Stimulated activated naive CD8-positive, alpha-beta T cell treated with anti-CD3 and anti-CD28 coated beads, Interleukin-15, Interleukin-2, amounts not matched to agents 100 ng/mL and 50 ng/mL, for 24 hours (primary cell): Measurements from ENCODE around the gene GTPBP1.

Experiments
- H3K27ac Mint-ChIP-seq: one replicate; pipeline ENCODE4 v1.8.0; 2021; ENCODE audit warnings: mild to moderate bottlenecking, mixed read lengths
- H3K27me3 Mint-ChIP-seq: one replicate; pipeline ENCODE4 v1.8.0; 2021; ENCODE audit warnings: mixed read lengths
- H3K36me3 Mint-ChIP-seq: one replicate; pipeline ENCODE4 v1.8.0; 2021; ENCODE audit warnings: low read depth, mixed read lengths
- H3K4me1 Mint-ChIP-seq: one replicate; pipeline ENCODE4 v1.8.0; 2021; ENCODE audit warnings: low read depth, mixed read lengths
- H3K4me3 Mint-ChIP-seq: one replicate; pipeline ENCODE4 v1.8.0; 2021; ENCODE audit warnings: mild to moderate bottlenecking, mixed read lengths
- H3K9me3 Mint-ChIP-seq: one replicate; pipeline ENCODE4 v1.8.0; 2021; ENCODE audit warnings: mixed read lengths

The GTPBP1 gene

DNA sequence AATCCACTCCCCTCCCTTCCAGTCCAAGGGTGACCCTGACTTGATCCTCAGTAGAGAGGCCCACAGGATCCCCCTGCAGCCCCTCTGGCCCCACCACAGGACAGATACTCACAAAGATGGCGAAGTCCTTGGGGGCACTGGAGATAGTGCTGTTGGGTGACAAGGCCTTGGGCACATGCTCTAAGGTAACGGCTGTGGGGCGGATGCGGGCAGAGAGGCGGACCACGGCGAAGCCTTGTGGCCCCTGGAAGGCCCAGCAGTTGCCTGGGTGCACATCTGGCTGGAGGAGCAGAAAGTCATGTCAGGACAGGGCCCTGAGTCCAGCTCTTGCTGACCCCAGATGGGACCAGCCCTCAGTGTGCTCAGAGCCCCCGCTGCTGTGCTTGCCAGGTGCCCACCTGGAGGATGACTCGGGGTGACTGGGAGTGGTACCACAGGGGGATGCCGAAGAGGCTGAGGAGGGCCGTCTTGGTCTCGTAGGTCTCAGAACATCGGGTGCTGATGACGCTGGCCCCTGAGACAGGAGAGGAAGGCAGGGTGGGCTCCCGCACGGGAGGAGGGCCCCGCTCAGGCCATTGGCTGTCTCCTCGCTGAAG, 32.8 kb downstream of the GTPBP1 start:
- no peaks in the 10 kb centered on the region for H3K9me3 Mint-ChIP-seq
- H3K27me3 Mint-ChIP-seq, result no peaks in the 10 kb centered on the region
- H3K27ac Mint-ChIP-seq, result no peak overlapping the region
- H3K4me1 Mint-ChIP-seq, result peaks cover 41% of the 10 kb centered on the region
- peaks cover 82% of the 10 kb centered on the region for H3K36me3 Mint-ChIP-seq
- no peak overlapping the region for H3K4me3 Mint-ChIP-seq

DNA sequence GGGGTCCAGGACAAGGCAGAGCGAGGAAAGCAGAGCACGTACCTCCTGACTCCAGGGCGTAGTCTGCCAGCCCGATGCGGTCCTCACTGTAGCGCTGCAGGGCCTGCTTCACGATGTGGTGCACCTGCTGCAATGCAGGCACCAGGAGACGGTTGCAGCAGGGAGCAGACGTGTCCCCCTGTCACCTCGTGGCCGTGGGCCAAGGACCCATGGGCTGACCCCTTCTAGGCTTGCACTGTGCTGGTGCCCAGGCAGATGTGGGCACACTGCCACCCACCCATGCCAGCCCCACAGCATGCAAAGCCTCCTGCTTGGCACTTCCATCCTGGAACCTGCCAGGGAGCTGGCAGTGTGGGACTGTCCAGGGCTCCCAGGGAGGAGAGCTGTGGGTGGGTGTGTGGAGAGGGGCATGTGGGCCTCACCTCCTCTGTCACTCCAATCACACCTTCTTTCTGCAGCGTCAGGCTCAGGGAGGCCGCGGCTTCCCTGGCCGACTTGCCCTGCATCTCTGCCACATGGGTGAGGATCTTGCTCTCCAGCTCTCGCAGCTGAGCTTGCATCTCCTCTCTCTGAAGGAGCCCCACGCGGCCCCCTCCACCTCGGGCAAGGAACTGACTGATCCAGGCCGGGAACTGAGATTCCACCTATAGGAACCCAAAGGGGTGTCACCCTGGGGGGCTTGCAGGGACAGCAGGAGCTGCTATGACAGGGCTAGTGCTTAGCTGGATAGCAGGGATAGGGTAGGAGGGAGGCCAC, 33.7 kb downstream of the GTPBP1 start:
- Mint-ChIP-seq H3K9me3 (no peaks in the 10 kb centered on the region), H3K36me3 (peaks cover 77% of the 10 kb centered on the region), H3K27ac (peak overlapping the region; percentile 45), H3K27me3 (no peaks in the 10 kb centered on the region), H3K4me1 (peaks cover 36% of the 10 kb centered on the region), H3K4me3 (no peak overlapping the region)

DNA sequence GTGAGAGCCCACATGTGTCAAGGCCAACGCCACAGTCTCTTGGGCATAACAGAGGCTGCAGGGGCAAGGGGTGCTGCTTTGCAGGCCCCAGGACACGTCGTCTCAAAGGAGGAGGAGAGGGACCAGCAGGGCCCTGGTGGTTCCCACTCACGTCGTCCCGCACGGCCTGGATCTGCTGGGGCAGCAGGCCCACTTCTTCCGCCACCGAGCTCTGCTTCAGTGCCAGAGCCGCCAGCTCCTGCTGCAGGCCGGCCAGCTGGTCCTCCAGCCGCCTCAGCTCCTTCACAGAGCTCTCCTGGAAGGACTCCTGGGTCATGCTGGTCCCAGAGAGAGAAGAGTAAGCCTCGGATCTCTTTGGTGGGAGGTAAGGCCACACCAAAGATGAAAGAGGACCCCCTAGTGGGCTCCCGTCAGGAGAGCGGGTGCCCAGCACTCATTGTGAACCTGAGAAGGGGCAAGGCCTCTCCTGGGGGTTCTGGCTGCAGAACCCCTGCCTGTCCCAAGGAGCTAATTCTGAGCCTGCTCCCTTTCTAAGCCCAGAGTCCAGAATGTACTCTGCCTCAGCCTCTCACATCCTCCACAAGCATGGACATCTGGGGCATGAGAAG, 34.5 kb downstream of the GTPBP1 start:
- Mint-ChIP-seq H3K27me3 (no peaks in the 10 kb centered on the region), H3K4me3 (no peak overlapping the region), H3K36me3 (peaks cover 76% of the 10 kb centered on the region), H3K27ac (peak overlapping the region; percentile 45), H3K4me1 (peaks cover 30% of the 10 kb centered on the region), H3K9me3 (no peaks in the 10 kb centered on the region)

DNA sequence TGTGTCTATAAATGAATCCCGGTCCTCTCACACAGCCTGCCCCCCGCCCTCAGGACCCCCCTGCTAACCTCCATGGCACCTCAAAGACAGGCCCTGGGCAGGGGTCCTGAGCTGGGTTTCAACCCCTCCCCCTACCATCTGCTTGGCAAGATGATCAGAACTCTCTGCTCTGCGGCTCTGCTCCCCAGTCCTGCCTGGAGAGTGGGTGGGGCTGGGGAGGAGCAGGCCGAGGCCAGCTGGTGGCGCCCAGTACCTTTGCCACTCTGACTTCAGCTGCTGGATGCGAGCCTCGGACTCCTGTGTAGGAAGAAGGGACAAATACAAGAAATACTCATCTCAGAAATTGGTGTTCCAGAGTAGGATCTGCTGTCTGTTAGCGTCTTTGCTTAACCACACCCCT, 35.0 kb downstream of the GTPBP1 start:
- H3K4me1 Mint-ChIP-seq, result peaks cover 27% of the 10 kb centered on the region
- peaks cover 79% of the 10 kb centered on the region for H3K36me3 Mint-ChIP-seq
- H3K27me3 Mint-ChIP-seq, result no peaks in the 10 kb centered on the region
- peak overlapping the region; percentile 11 for H3K27ac Mint-ChIP-seq
- no peaks in the 10 kb centered on the region for H3K9me3 Mint-ChIP-seq
- no peak overlapping the region for H3K4me3 Mint-ChIP-seq

DNA sequence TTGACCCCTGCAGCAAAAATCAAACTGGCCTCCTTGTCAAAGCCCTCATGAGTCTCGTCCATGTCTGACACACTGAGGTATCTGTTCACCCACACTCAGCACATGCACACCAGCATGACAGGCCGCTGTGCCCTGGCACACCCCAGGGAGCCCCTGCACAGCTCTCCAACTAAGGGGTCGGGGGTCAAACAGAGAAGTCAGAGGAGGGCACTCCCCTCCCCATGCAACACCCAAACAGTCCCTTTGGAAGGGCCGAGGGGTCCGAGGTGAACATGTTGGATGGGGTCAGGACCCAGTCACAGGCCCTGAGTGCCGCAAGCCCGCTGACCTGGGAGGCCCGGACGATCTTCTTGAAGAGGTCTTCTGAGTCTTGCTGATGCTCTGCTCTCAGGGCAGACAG, 35.4 kb downstream of the GTPBP1 start:
- Mint-ChIP-seq H3K27me3 (no peaks in the 10 kb centered on the region), H3K9me3 (no peaks in the 10 kb centered on the region), H3K36me3 (peaks cover 78% of the 10 kb centered on the region), H3K27ac (peak overlapping the region; percentile 31), H3K4me3 (no peak overlapping the region), H3K4me1 (peaks cover 27% of the 10 kb centered on the region)

DNA sequence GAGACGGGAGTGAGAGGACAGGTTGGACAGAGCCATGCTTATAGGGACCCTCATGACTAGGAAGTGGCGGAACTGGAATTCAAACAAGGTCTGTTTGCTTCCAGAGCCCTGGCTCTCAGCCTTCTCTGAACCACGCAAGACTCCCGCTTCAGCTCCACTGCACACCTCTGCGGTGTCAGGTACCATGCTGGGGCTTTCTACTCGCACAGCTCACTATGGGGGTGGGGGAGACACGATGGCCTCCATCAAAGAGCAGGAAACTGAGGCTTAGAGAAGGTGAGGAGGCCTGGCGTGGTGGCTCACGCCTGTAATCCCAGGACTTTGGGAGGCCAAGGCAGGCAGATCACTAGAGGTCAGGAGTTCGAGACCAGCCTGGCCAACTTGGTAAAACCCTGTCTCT, 35.8 kb downstream of the GTPBP1 start:
- Mint-ChIP-seq H3K4me3 (no peak overlapping the region), H3K27me3 (no peaks in the 10 kb centered on the region), H3K36me3 (peaks cover 75% of the 10 kb centered on the region), H3K9me3 (no peaks in the 10 kb centered on the region), H3K4me1 (peaks cover 26% of the 10 kb centered on the region), H3K27ac (peak overlapping the region; percentile 31)

DNA sequence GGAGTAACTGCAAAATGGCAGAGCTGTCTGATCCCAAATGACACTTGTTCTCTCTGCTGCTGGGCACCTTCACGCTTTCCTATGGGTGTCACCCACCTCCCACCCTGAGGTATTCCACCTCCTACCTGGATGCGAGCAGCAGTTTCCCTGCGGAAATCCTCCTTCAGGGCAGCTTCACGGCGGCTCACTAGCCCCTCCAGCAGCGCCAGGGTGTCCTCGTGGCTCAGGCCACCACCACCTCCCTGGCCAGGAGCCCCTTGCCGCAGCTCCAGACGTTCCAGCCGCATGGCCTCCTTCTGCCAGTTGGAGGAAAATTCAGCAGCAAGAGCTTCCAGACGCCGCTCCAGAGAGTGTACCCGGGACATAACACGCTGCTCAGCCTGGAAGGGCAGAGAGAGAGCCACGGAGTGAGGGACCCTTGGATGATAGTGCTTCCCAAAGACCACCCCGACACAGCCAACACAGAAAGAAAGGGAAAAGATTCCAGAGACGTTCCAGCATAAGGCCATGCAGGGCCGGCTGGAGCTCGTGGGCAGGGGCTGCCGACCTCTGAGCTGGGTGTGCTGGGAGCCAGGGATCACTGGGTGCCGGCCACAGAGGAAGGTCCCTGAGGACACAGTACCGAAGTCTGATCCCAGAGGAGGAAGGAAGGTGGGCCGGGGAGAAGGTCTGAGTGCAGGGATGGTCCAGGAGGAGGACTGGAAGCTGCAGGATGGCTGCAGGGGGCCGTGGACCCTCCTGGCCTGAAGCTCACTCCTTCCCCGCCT, 36.6 kb downstream of the GTPBP1 start:
- H3K4me1 Mint-ChIP-seq, result peaks cover 20% of the 10 kb centered on the region
- H3K4me3 Mint-ChIP-seq, result no peak overlapping the region
- H3K27me3 Mint-ChIP-seq, result no peaks in the 10 kb centered on the region
- H3K27ac Mint-ChIP-seq, result no peak overlapping the region
- peaks cover 70% of the 10 kb centered on the region for H3K36me3 Mint-ChIP-seq
- no peaks in the 10 kb centered on the region for H3K9me3 Mint-ChIP-seq

DNA sequence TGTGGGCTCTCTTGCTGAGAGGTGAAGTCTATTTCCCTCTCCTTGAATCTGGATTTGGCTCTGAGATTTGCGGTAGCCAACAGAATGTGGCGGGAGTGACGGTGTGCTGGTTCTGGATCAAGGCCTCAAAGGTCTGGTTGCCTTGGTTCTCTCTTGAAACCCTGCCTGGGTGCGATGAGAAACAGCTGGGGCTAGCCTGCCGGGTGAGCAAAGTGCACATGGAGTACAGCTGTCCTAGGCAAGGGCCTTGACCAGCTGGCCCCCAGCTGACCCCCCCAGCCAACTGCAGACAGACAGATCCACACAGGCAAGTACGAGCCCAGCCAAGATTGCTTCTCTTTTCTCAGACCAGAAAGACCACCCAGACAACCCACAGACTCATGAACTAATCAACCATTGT, 39.2 kb downstream of the GTPBP1 start:
- Mint-ChIP-seq H3K4me3 (no peak overlapping the region), H3K9me3 (no peaks in the 10 kb centered on the region), H3K27ac (no peak overlapping the region), H3K27me3 (no peaks in the 10 kb centered on the region), H3K36me3 (peaks cover 66% of the 10 kb centered on the region), H3K4me1 (peaks cover 26% of the 10 kb centered on the region)

DNA sequence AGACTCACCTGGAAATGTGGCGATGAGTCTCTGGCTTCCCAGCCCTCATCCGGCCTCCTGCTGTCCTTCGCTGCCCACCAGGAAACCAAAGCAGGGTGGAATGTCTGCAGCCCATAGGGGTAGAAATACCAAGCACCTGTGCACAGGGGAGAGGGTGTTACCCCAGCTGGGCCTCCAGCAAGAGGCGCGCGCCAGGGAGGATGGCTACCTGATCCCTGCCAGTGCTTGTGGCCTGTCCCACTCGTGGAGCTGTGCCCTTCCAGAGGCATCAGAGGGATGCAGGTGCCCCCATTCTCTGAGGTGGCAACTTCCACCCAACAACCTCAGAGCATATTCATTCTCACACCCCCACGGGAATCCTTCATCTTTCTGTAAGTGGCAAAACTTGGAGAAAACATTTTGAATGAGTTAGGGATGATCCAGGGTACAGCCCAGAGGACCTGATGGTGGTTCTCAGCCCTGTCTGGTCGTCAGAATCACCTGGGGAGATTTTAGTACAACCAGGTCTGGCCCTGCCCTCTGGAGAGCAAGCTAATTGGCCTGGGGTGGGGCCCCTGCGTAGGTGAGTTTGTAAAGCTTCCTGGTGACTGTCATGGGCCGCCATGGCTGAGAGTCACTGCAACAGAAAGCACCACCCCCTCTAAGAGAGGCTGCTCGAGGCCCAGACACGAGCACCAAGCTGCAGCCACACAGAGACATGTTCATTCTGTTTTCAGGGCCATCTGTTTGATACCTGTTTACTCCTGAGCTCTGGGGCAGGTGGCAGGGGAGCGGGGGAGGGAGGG, 40.1 kb downstream of the GTPBP1 start:
- Mint-ChIP-seq H3K4me1 (peaks cover 31% of the 10 kb centered on the region), H3K27ac (peak overlapping the region; percentile 26), H3K27me3 (no peaks in the 10 kb centered on the region), H3K36me3 (peaks cover 67% of the 10 kb centered on the region), H3K9me3 (no peaks in the 10 kb centered on the region), H3K4me3 (no peak overlapping the region)

DNA sequence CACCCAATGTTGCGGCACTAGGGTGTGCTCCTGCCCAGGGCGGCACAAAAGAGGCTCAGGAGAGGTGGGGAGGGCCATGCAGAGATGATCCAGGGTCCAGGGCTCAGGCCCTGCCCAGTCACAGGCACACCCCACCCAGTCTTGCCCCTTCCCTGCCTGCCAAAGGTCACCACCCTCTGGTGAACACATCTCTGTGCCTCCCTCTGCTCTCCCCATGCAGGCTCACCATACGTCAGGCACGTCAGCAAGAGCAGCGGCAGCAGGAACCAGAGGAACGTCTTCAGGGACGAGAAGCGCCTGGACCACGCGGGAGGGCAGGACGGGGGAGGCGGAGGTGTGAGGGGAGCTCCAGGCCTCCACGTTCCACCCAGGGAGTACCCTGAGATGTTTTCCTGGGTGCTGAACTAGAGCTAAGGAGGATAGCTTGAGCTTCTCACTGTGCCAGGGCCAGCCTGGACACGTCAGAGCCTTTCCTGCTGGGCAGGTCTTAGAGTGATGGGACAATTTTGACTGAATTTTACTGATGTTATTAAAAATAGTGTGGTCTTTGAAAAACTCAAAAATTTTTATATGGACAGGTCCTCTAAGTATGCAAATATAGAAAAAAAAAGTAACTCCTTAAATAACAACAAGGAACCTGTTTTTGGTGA, 42.9 kb downstream of the GTPBP1 start:
- peaks cover 56% of the 10 kb centered on the region for H3K4me1 Mint-ChIP-seq
- H3K4me3 Mint-ChIP-seq, result no peak overlapping the region
- H3K27ac Mint-ChIP-seq, result peak overlapping the region; percentile 26
- peaks cover 65% of the 10 kb centered on the region for H3K36me3 Mint-ChIP-seq
- H3K27me3 Mint-ChIP-seq, result no peaks in the 10 kb centered on the region
- H3K9me3 Mint-ChIP-seq, result no peaks in the 10 kb centered on the region

DNA sequence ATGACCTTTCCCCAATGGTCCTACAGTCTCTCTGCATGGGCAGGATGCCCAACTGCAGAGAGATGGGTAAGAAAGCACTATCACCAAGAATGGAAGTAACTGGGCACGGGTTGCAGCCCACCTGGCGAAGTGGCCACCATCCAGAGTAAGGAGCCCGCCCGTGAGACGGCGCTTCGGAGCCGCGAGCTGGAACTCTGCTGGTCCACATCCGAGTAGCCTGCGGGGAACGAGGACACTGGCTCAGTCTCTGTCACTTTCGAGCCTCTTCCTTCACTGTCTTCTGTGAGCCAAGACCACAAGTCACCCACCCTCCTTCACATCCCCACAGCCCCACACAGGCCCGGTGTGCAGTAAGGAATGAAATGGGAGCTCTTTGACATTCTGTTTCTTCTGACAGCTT, 44.4 kb downstream of the GTPBP1 start:
- peaks cover 66% of the 10 kb centered on the region for H3K4me1 Mint-ChIP-seq
- H3K36me3 Mint-ChIP-seq, result peaks cover 63% of the 10 kb centered on the region
- H3K4me3 Mint-ChIP-seq, result peak overlapping the region; percentile 22
- peak overlapping the region; percentile 76 for H3K27ac Mint-ChIP-seq
- no peaks in the 10 kb centered on the region for H3K27me3 Mint-ChIP-seq
- H3K9me3 Mint-ChIP-seq, result no peaks in the 10 kb centered on the region

DNA sequence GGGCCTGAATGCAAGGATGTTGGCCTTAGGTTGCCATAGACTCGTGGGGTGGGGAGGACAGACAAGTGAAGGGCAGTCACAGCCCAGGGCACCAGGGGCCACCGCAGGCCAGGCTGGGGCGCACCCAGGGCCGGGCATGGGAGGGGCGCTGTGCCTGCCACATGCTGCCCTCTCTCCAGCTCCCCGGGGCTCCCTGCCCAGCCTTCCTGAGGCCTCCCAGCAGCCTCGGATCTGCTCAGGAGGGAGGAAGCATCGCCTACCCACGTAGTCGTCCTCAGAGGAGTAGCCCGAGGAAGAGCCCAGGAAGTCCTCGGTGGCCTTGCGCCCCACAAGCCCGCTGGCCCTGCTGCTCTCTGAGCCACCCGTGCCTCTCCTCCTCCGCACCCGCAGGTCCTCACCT, 44.9 kb downstream of the GTPBP1 start:
- H3K4me1 Mint-ChIP-seq, result peaks cover 67% of the 10 kb centered on the region
- peak overlapping the region; percentile 93 for H3K4me3 Mint-ChIP-seq
- H3K27me3 Mint-ChIP-seq, result no peaks in the 10 kb centered on the region
- H3K36me3 Mint-ChIP-seq, result peaks cover 58% of the 10 kb centered on the region
- H3K27ac Mint-ChIP-seq, result peak overlapping the region; percentile 99
- no peaks in the 10 kb centered on the region for H3K9me3 Mint-ChIP-seq

DNA sequence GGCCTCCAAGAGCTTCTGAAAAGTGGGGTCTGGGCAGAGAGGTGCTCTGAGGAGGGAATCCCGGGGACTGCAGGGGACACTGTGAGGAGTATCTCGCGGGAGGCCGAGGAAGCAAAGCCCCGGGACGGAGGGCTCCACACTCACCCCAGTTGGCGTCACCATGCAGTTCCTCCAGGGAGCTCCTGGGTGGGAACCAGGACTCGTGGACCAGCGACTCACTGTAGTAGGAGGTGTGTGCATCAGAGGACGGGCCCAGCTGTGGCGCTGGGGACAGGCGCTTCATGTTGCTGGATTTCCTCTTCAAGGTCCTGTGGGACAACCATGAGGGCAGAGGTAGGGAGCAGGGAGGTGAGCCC, 45.3 kb downstream of the GTPBP1 start:
- H3K27ac Mint-ChIP-seq, result peak overlapping the region; percentile 99
- H3K4me1 Mint-ChIP-seq, result peaks cover 64% of the 10 kb centered on the region

More for the DNA sequence above, 45.3 kb downstream of the GTPBP1 start:
- Mint-ChIP-seq H3K9me3 (no peaks in the 10 kb centered on the region), H3K36me3 (peaks cover 54% of the 10 kb centered on the region), H3K27me3 (no peaks in the 10 kb centered on the region), H3K4me3 (peak overlapping the region; percentile 93)
